Left ventricle myocardium superior (tissue), 1 donor: Measurements from ENCODE around the gene CCDC24. TPM values are rescaled to one million over a fixed set of nuclear protein-coding genes. Genes with fewer than 3 reads are reported as not detected.

Experiments
- total RNA-seq: library from RNA; stranded (reverse); fragmentation: NEBNext Ultra II Directional; extraction: Animal tissue kit (Norgen Biotek cat#: 25700); gene quantifications from one replicate; pipeline ENCODE4 v1.2.1, GENCODE V29; 2021
- donor health status: DM: no; HTN: yes; CAD: no; lungs with severe emphysema.

The CCDC24 gene
- total RNA-seq, 1 donor from 2014 or later: 1.0 TPM

Other genes with a start within 250 kb of the CCDC24 start
- gene ARTN, start 57.8 kb upstream of the CCDC24 start, total RNA-seq: not detected
- 60.0 TPM for gene IPO13, start 44.6 kb upstream of the CCDC24 start, total RNA-seq
- gene DPH2, start 21.6 kb upstream of the CCDC24 start, total RNA-seq: 13.3 TPM
- gene ATP6V0B, start 16.6 kb upstream of the CCDC24 start, total RNA-seq: 89.6 TPM
- gene B4GALT2, start 12.4 kb upstream of the CCDC24 start, total RNA-seq: 35.6 TPM
- gene SLC6A9, start 39.9 kb downstream of the CCDC24 start, total RNA-seq: 1.6 TPM
- gene KLF17, start 127.2 kb downstream of the CCDC24 start, total RNA-seq: not detected
- not detected for gene KLF18, start 150.0 kb downstream of the CCDC24 start, total RNA-seq
- 28.8 TPM for gene DMAP1, start 221.9 kb downstream of the CCDC24 start, total RNA-seq